Hair follicular keratinocyte (primary cell): Measurements from ENCODE around the gene NSG1. TPM values are rescaled to one million over a fixed set of nuclear protein-coding genes. Genes with fewer than 3 reads are reported as not detected.

Experiments
- total RNA-seq: library from RNA; depleted of rRNA; stranded (reverse); fragments of >200 nt; gene quantifications from 2 replicates; pipeline ENCODE4 v1.2.3, GENCODE V29; 2015

The NSG1 gene, protein sequence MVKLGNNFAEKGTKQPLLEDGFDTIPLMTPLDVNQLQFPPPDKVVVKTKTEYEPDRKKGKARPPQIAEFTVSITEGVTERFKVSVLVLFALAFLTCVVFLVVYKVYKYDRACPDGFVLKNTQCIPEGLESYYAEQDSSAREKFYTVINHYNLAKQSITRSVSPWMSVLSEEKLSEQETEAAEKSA
- total RNA-seq, result 20.4 and 24.8 TPM in 2 replicates

DNA sequence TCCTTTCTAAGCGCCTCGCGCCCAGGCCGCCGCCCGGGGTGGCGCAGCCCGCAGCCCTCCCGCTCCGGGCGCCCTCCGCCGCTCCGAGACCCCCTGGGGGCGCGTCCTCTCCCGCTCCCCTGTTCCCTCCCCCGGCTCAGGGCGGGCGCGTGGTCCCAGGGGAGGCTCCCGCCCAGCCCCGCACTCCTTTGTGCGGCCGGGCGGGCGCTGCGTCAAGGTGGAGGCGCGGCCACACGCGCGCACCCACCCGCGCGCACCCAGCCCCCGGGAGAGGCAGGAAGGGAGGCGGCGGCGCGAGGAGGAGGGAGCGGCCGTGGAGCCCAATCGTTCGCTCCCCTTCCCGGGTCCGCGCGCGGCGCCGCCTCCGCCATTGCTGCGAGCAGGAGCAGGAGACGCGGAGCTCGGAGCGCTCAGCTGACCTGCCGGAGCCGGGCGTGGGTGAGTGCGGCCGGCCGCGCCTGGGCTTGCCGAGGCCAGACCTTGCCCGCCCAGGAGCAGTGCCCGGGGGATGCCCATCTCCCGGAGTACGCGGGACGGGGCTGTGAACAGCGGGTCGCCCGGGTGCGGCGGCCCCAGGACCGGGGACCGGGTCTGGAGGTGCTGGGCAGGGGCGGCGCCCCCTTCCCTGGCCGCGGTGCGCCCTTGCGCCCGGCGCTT lies at the start of gene NSG1:
TSS of gene NSG1 (plus strand) at position 367 of the 657 bp plus-strand sequence. CDS start 528 bp downstream, outside the sequence.

Other genes with a start within 250 kb of the NSG1 start
- not detected in 2 replicates for gene OTOP1, start 160.2 kb upstream of the NSG1 start, total RNA-seq
- 26.3 and 28.2 TPM in 2 replicates for gene TMEM128, start 138.9 kb upstream of the NSG1 start, total RNA-seq
- 26.6 and 83.3 TPM in 2 replicates for gene LYAR, start 96.9 kb upstream of the NSG1 start, total RNA-seq
- 2.3 and 6.8 TPM in 2 replicates for gene ZBTB49, start 96.9 kb upstream of the NSG1 start, total RNA-seq
- gene STX18, start 154.9 kb downstream of the NSG1 start, total RNA-seq, result 16.9 TPM in 2 replicates